G401.6 (cell line): ENCODE results near the gene PHYHD1.

Experiments used
- FAIRE-seq: peaks from 2 replicates; lab custom pipeline; 2012; peaks lifted over from hg19 to GRCh38; lab: Jason Lieb, UNC

Gene PHYHD1

GRCh38 chr9:128901822-128902221, 19.0 kb upstream of the PHYHD1 start:
- FAIRE-seq: no peak

- no peak for FAIRE-seq
These were observed 18.3 kb upstream of the PHYHD1 start for GRCh38 chr9:128902351-128903078.

- no peak for FAIRE-seq
These were observed 17.7 kb upstream of the PHYHD1 start for GRCh38 chr9:128903079-128903461.

- FAIRE-seq: no peak
These were observed 16.7 kb upstream of the PHYHD1 start for GRCh38 chr9:128903871-128904620.

- no peak for FAIRE-seq
These were observed 14.8 kb upstream of the PHYHD1 start for GRCh38 chr9:128905964-128906363.

GRCh38 chr9:128906741-128907140, 14.0 kb upstream of the PHYHD1 start:
- FAIRE-seq: no peak

GRCh38 chr9:128908372-128908771, 12.4 kb upstream of the PHYHD1 start:
- FAIRE-seq: no peak

GRCh38 chr9:128909859-128910258, 10.9 kb upstream of the PHYHD1 start:
- FAIRE-seq: no peak

GRCh38 chr9:128910906-128911305, 9.9 kb upstream of the PHYHD1 start:
- FAIRE-seq: no peak

GRCh38 chr9:128911529-128912035, 9.2 kb upstream of the PHYHD1 start:
- FAIRE-seq: no peak

- FAIRE-seq: no peak
These were observed 8.4 kb upstream of the PHYHD1 start for GRCh38 chr9:128912270-128912853.

GRCh38 chr9:128913048-128913900, 7.5 kb upstream of the PHYHD1 start:
- FAIRE-seq: no peak

GRCh38 chr9:128913995-128914772, 6.6 kb upstream of the PHYHD1 start:
- FAIRE-seq: no peak

GRCh38 chr9:128916204-128916603, 4.6 kb upstream of the PHYHD1 start:
- no peak for FAIRE-seq

GRCh38 chr9:128916745-128917144, 4.0 kb upstream of the PHYHD1 start:
- FAIRE-seq: no peak

GRCh38 chr9:128917151-128917849, 3.5 kb upstream of the PHYHD1 start:
- FAIRE-seq: no peak

- no peak for FAIRE-seq
These were observed 1.9 kb upstream of the PHYHD1 start for GRCh38 chr9:128918921-128919320.

- FAIRE-seq: no peak
These were observed 1.2 kb upstream of the PHYHD1 start for GRCh38 chr9:128919402-128920089.

GRCh38 chr9:128921881-128922763, 1.3 kb downstream of the PHYHD1 start:
- peak; percentile 41 for FAIRE-seq
